Hematopoietic multipotent progenitor cell treated with erythropoietin and hydrocortisone succinate and interleukin-3 and kit ligand, for 15 days (in vitro differentiated cells): ENCODE measurements around the gene ARHGAP22.

Experiments used
- DNase-seq: peaks from one replicate; pipeline ENCODE4 v3.0.0-alpha.2; 2015; ENCODE audit warnings: low spot score

ARHGAP22 gene

DNA sequence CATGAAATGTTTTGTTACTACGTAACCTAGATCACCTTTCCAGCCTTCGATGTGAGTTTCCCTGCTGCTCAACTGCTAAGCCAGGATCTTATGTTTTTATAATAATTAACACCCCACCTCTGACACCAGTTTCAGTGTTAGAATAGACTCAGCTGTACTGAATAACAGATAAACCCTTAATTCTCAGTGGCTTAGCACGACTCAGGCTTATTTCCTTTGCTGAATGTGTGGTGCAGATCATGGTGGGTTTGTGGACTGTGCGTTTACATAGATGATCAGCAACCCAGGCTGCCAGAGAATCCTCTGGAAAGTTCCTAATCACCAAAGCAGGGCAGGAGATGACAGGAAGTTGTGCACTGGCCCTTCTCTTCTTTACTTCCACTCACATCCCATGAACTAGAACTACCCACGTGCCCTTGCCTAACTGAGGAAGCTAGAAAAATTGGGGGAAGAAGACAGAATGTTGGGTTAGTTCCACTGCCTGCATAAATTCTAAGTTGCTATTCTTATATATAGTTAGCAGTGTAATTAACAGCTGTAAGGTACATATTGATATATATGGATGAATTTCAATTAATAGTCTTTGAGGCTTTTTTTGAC is 186.6 kb downstream of the ARHGAP22 start:
- DNase-seq: no peak

GRCh38 chr10:48417374-48417773 is 187.5 kb downstream of the ARHGAP22 start:
- no peak for DNase-seq

GRCh38 chr10:48416584-48417232 is 188.2 kb downstream of the ARHGAP22 start:
- DNase-seq: no peak

DNA sequence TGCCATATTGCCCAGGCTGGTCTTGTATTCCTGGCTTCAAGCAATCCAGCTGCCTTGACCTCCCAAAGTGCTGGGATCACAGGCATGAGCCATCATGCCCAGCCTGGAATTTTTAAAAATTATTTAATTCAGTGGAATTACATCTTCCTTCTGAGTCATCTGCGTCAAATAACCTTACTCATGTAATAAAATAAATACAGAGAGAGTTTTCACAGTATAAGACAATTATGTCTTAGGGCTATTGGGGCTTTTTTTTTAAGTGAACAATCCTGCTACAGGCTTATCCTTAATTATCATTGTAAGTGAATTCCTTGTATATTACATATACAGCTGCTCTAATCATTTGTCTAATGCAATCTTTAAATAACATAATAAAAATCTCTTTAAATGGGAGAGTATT is 190.1 kb downstream of the ARHGAP22 start:
- no peak for DNase-seq

DNA sequence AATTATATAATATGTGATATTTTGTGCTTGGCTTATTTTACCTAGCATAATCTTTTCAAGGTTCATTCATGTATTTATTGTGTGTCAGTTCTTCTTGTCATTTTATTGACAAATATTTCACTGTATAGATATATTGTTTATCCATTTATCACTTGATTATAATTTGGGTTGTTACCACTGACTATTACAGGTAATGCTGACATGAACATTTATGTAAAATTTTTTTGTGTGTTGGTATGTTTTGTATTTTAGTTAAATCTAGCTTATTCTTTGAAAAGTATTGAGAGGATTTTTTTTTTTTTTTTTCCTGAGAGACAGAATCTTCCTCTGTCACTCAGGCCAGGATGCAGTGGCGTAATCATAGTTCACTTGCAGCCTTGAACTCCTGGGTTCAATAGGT is 190.7 kb downstream of the ARHGAP22 start:
- no peak for DNase-seq

- no peak for DNase-seq
Observed at GRCh38 chr10:48412933-48413332, 191.9 kb downstream of the ARHGAP22 start.

DNA sequence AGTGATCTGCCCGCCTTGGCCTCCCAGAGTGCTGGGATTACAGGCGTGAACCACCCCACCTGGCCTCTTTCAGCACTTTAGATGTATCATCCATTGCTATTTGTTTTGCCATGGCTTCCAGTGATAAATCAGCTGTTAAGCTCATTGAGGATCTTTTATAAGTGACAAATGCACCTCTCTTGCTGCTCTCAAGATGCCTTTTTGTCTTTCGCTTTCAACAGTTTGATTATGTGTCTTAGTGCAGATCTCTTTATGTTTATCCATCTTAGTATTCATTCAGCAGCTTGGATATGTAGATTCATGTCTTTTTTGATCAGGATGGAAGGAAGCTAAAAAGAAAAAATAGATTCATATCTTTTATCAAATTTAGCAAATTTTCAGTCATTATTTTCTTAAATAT is 192.8 kb downstream of the ARHGAP22 start:
- no peak for DNase-seq

DNA sequence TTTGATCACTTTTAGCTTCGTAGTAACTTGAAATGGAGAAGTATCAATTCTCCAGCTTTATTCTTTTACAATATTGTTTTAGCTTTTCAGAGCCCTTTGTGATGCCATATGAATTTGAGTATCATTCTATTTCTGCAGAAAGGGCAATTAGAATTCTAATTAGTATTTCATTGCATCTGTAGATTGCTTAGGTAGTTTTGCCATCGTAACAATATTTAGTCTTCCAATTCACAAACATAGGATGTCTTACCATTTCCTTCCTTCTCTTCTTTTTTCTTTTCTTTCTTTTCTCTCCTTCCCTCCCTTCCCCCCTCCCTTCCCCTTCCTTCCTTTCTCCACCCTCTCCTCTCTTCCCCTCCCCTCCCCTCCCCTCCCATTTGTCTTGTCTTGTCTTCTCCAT is 193.4 kb downstream of the ARHGAP22 start:
- DNase-seq: no peak

- DNase-seq: no peak
Observed at GRCh38 chr10:48410503-48410902, 194.4 kb downstream of the ARHGAP22 start.

DNA sequence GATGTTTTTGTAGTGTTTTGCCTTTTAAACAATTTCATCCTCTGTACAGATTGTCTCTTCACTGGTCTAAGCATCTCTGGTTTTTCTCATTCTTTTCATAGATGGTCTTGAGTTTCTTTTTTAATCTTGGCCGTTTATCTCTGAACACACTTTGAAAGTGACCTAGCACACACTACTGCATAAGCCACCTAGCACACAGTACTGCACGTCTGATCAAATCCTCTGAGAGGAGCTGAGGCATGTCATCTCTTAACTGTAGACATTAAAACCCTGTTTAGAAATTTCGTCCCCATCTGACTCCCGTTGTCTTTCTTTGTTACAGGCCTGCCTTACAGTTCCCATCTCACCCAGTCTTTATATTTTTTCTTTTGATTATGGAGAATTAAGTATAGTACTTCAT is 198.2 kb downstream of the ARHGAP22 start:
- DNase-seq: no peak

DNA sequence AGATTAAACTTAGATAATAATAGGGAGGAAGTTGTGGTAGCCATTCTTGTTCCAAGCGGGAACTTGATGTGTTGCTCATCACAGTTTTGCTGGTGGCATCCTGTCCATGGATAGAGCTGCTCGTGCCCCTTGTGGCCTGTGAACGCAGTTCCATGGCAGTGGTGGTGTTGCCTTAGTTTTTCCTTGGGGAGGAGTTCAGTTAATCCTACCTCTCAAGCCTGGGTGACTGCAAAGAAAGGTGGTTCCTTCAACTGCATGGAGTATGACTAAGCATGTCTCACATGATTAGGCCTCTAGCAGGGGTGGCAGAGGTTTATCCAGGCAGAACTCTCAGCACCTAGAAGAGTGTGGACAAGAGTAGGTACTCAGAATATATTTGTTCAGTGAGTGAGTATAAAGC is 198.7 kb downstream of the ARHGAP22 start:
- no peak for DNase-seq

DNA sequence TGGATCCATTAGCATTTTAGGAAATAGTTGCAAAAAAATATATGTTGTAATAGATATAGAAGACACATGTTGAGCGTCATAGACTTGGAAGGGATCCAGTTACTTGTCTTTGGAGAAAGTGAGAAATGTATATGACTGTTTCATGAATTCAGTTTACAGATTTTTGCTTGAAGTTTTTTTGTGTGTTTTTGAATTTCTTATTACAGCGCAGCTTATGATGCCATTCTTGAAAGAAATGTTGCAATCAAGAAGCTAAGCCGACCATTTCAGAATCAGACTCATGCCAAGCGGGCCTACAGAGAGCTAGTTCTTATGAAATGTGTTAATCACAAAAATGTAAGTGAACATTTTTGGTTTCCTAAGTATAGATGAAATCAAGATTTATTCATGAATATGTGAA is 200.2 kb downstream of the ARHGAP22 start:
- no peak for DNase-seq

GRCh38 chr10:48400850-48401220 is 204.0 kb downstream of the ARHGAP22 start:
- no peak for DNase-seq

DNA sequence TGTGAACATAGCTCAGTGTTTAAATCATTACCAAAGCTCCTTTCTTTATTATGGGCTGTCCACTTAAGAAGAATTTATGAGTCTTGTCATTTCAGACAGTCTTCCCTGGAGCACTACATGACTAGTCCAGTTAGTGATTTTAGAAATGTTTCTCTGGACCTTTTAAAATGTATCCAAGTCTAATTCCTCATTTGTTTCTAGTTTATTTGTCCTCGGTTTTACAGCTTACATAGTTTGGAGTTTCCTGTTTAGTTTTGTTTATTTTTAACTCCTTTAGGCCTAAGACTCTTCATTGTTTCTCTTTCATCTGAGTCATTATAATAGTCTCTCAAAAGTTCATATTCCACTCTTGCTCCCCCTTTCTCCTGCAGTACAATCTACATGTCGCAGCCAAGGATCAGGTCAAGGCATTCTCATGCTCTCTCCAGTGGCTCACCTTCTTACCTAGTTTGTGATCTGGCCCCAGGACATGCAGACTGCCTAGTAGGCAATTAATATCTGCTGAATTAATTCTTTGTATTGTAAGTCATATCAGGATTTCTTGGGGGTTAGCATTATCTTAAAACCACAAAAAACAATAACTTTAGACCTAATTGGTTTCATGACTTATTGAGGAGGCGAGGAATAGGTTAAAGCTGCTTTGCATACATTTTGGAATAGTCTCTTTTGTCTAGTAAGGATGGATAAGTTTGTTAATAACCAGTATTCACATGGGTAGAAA is 204.6 kb downstream of the ARHGAP22 start:
- DNase-seq: no peak

GRCh38 chr10:48399551-48399950 is 205.3 kb downstream of the ARHGAP22 start:
- DNase-seq: no peak

DNA sequence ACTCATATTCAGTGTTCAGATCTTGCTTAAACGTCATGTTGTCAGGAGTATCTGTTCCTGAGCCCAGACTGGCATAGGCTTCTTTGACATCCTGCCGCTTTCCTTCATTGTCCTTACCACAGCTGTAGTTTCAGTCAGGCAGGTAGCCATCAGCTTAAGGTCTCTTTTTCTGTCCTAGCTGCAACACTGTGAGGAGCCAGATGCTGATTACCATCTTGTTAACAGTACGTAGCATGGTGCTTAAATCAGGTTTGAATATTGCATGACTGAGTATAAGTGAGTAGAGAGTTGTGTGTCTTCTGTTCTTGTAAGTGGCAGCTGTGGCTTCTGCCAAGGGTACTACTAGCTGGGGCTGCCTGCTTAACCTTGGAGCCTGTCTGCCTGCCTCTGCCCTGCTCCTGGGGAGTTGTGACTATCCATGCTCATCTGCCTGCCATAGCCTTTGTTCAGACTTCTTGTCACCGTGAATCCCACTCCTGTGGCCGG is 205.8 kb downstream of the ARHGAP22 start:
- no peak for DNase-seq

DNA sequence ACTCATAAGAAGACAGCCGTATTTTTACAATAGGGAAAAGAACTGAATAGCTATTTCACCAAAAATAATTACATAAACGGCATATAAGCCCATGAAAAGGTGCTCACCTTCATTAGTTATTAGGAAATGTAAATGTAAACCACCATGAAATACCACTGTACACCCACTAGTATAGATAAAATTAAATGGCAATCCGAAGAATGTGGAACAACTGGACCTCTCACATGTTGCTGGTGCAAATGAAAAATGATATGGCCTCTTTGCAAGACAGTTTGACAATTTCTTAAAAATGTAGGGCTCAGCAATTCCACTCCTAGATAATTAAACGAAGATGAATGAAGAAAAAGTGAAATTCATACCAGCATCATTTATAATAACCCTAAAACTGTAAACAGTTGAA is 206.6 kb downstream of the ARHGAP22 start:
- DNase-seq: no peak
